ENCODE measurements around the gene TBXAS1.

DNA sequence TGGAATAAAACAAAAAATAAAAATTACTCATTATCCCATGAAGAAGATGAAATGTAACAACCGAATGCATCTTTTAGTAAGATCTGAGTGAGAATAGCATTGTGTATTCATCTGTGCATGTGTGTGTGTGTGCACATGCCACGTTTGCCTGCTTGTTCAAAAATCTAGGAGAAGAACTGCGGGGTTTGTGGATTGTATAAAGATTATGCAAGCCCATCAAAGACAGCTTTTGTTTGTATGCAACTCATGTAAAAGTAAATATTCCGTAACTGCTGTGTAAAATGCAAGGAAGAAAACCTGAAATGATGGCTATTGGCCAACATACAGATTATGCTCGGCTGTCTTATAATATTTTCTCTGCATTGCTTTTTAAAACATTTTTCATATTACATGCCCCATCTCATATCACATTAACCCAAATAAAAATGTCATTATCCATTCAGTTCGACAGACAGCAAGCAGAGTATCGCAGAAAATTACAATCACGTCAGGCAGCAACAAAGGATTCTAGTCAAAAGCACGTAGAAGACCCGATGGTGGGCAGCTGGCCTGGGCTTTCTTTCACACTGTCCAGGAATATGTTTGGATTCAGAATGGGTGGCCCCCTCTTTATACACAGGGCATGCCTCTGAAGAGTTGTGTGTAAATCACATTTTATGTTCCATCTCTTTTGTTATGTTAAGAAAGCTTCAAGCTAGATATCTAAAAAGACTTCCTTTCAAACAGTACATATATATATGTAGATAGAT is 119.7 kb downstream of the TBXAS1 start:
- TF ChIP-seq CHD2 (IDR thresholded peaks at IDR 0.05; ENCODE audit: low read length, partially characterized antibody) (no peak), POLR2A (IDR thresholded peaks at IDR 0.05; ENCODE audit: low read length) (no peak), NR3C1 (IDR thresholded peaks at IDR 0.05) (no peak), EP300 (IDR thresholded peaks at IDR 0.05) (no peak), TP53 (CRISPR knock-in tag; IDR thresholded peaks at IDR 0.05) (no peak), RFX5 (IDR thresholded peaks at IDR 0.05) (no peak), JUN (IDR thresholded peaks at IDR 0.05) (no peak), SREBF2 (IDR thresholded peaks at IDR 0.05) (no peak), CEBPB (IDR thresholded peaks at IDR 0.05) (peak in 1 of 2 experiments; percentile 46; a peak in 1 of 4 replicates), MYC (IDR thresholded peaks at IDR 0.05; ENCODE audit: borderline replicate concordance, low read length) (no peak), JUNB (IDR thresholded peaks at IDR 0.05) (no peak)
- TF ChIP-seq, protein P1, sequence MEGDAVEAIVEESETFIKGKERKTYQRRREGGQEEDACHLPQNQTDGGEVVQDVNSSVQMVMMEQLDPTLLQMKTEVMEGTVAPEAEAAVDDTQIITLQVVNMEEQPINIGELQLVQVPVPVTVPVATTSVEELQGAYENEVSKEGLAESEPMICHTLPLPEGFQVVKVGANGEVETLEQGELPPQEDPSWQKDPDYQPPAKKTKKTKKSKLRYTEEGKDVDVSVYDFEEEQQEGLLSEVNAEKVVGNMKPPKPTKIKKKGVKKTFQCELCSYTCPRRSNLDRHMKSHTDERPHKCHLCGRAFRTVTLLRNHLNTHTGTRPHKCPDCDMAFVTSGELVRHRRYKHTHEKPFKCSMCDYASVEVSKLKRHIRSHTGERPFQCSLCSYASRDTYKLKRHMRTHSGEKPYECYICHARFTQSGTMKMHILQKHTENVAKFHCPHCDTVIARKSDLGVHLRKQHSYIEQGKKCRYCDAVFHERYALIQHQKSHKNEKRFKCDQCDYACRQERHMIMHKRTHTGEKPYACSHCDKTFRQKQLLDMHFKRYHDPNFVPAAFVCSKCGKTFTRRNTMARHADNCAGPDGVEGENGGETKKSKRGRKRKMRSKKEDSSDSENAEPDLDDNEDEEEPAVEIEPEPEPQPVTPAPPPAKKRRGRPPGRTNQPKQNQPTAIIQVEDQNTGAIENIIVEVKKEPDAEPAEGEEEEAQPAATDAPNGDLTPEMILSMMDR (IDR thresholded peaks at IDR 0.05) = no peak
- TF ChIP-seq, protein P2, sequence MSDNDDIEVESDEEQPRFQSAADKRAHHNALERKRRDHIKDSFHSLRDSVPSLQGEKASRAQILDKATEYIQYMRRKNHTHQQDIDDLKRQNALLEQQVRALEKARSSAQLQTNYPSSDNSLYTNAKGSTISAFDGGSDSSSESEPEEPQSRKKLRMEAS (IDR thresholded peaks at IDR 0.05) = no peak
